Measurements from ENCODE around the gene ROBO1. TPM values are rescaled to one million over a fixed set of nuclear protein-coding genes. Genes with fewer than 3 reads are reported as not detected.
"Not testable (repeated sequence)": the region's sequence is repeated elsewhere in the genome, so short reads cannot be mapped to it uniquely, and the experiment has no call there.

The ROBO1 gene
- total RNA-seq, 1 donor from 2014 or later = 0.11 TPM

DNA sequence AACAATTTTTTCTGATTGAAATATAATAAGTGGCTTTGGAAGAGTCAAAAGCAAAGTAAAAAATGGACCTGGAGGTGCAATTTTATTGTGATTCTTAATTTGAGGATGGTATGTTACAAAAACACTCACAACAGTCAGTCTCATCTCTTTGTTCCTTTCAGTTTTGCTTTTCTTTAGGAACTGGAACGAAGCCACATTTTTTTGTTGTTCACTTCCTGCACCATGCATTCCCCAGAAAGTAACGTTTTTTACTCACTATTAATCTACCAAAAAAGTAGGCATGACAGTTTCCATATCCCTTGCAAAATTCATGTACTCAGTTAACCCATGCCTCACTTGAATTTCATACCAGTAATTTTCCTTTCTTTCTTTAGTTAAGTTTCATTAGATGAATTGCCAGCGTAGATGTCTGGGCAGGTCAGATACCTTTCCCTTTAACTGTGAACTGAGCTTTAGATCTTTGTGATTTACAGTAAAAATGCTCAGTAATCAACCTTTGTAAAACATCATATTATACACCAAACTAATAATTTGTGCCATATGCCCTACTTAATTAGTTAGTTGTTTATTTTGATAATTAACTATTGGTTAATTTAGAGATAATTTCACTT is 384.3 kb downstream of the ROBO1 start:
- intact Hi-C loops (cut with micrococcal nuclease) = no loop called here

DNA sequence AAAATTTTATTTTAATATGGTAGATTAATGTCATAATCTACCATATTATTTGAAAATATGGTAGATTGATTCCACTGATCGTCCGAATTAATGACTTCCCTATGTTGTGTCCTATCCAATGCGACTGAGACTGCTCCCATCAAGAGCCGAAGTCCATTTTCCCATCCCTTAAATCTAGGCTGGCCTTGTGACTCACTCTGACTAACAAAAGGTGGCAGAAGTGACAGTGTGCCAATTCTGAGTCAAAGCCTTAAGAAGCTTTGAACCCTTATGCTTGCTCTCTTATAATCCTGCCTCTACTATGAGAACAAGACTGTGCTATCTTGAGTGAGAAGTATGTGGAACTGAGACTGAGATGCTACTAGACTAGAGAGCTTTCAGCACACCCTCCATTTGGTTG is 387.2 kb downstream of the ROBO1 start:
- intact Hi-C loops (cut with micrococcal nuclease) = no loop called here

DNA sequence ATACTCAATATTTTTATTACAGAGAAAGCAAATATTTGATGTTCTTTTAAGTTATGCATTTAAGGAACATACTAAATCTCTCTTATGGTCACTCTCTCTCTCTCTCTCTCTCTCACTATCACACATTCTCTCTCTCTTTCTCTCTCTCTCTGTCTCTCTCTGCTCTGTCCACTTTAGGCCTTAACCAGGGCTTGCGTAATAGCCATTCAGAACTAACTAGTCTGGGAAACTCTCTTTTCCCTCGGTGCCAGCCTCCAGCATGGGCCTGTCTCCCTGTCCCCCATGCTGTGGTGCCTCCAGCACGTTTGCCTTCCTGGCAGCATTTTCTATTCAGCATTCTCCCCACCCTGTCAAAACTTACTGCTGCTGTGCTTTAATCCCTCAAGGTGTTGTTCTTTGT is 389.7 kb downstream of the ROBO1 start:
- intact Hi-C loops (cut with micrococcal nuclease) = no loop called here

DNA sequence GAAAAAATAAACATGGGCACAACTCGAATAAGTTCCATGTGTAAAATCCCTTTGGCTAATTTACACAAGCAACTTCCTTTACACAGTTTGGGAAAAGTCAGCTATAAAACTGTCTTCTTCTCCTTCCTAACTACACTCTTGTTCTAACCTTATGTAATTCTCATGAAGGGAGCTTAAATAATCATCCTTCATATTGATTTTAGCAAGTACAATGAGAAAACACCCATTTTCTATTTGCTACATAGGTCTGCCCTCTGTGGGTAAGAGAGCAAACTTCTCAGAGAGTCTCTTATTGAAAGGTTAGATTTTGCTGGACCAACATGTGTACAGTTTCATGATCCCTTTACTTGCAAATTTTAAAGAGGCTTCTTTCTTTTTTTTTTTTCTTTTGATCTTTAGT is 398.5 kb downstream of the ROBO1 start:
- intact Hi-C loops (cut with micrococcal nuclease) = no loop called here

DNA sequence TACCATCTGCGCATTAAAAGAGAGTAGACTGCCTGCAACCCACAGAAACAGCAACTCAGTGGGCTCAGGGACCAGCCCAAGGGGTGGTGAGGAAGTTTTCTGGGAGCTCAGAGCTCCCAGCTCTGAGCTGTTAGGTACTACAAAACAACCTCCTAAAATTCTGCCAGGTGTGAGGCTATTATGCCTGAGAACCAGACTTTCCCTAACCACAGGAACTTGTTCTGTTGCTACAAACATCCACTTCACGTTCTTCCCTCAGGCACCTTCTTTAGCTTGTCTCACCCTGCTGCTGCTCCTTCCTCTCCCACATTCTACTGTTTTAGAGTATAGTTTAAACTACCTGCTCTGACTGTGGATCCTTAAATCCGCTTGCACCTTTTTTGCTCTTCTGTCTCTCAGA is 399.4 kb downstream of the ROBO1 start:
- intact Hi-C loops (cut with micrococcal nuclease) = no loop called here

DNA sequence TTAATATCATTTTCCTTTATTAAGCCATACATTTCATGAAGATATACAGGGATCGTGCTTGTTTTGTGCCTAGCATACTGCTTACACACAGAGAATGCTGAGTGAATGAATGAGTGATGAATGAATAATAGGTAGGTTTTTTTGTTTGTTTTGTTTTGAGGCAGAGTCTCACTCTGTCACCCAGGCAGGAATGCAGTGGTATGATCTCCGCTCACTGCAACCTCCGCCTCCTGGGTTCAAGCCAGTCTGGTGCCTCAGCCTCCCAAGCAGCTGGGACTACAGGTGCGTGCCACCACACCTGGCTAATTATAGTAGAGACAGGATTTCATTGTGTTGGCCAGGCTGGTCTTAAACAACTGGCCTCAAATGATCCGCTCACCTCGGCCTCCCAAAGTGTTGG is 400.0 kb downstream of the ROBO1 start:
- intact Hi-C loops (cut with micrococcal nuclease) = no loop called here

DNA sequence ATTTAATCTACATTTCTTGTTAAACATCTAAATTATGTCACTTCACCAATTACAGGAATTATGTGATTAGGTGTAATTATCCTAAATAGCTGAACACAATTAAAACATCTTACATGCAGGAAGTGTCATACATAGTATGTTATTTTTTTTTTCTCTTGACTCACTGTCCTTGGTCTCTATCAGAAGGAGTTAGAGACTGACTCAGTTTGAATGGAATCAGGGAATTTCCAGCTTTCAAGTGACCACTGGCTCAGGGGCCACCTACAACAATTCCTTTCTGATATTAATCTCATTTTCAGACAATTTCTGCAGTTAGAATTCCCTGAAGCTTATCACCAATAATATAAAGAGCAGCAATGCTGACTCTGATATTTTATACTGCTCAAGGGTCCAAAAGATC is 400.7 kb downstream of the ROBO1 start:
- intact Hi-C loops (cut with micrococcal nuclease) = no loop called here

DNA sequence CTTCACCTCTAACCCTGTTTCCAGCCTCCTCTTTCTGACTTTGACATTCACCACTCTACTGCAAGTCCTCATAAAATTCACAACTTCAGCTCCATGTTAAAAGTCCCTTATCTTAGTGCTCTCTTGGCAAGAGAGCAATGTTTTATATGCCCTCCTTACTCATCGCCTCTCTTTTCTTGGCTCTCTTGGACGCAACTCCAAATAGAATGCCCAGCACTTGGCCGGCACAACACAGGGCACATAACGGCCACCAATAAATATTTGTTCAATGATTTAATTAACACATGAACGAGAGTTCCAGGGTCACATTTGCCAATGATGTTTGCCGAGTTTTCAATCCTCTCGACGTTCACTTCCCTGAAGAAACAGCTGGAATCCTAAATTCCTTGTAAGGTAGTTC is 401.4 kb downstream of the ROBO1 start:
- intact Hi-C loops (cut with micrococcal nuclease) = no loop called here

DNA sequence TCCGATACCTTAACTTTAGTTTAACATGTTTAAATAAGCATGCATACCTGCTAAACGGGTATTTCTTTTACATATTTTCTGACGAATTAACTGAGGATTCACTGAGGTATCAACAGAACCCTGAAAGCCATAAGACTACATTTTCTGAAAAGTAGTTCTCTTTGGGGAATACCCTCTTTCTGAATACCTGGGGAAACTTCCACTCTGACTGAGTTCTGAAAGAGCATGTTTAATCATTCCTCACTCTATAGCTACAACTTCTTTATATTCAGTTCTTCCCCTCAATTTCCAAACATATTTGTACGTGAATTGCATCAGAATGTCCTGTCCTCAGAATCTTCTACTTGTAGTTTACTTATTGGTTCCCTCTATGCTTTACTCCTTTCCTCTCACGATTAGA is 403.0 kb downstream of the ROBO1 start:
- intact Hi-C loops (cut with micrococcal nuclease) = loop anchor here (5.0 kb wide), 1 partner anchor 707 kb away; no protein-coding TSS in a partner anchor

DNA sequence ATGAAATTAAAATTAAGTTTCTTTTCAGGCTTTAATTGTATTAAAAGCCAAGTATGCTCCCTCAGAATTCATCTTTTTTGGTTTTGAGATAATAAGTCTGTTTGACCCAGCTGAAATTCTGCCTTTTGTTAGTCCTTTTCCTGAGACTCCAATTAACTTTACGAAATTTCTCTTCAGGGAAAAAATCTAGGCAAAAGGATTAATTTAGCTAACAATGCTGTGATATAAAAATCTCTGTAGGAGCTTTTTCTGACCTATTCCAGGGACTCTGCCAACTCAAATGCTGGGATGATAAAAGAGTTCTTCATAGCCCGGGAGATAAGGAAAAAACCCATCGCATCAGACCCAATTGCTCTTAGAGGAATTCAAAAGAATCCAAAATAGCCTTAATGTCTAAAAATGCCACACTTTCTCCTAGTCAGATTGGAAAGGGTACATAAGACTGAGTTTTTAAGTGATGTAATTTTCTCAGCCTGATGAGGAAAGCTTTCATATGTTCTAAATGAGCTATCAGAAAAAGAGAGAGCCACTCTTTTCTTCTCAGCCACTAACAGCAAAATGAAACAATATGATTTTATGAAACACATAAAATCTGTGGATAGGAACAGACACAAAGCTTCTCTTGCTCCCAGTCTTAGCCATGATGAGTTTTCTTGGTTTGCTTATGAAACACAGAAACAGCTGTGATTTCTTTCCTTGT is 405.1 kb downstream of the ROBO1 start:
- intact Hi-C loops (cut with micrococcal nuclease) = loop anchor here (5.0 kb wide), 1 partner anchor 705 kb away; no protein-coding TSS in a partner anchor

DNA sequence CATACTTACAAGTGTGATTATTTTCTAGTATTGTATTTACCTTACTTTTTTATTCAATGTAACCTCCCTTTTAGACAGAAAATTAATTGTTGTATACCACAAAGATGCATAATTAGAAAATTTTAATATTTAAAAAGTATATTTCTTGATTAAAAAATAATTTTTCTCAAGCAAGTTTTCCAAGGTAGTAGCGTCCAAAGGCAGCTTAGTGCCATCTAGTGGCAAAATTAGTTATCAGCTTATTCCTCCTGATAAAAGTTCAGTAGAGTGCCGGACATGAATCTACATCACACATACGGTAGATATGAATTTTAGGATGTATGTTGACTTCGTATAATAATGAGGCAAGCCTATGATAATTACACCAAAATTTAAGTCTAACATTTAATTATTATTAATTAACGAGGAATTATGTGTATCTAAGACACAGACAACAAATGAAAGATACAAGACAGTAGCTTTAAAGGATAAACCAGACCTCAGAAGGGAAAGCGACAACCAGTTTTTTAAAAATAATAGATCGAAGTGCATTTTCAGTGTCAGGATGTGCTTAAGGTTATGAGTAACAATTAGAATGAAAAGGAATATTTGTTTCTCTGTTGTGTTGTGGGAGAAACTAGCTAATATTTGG is 405.9 kb downstream of the ROBO1 start:
- intact Hi-C loops (cut with micrococcal nuclease) = loop anchor here (5.0 kb wide), 1 partner anchor 705 kb away; no protein-coding TSS in a partner anchor

DNA sequence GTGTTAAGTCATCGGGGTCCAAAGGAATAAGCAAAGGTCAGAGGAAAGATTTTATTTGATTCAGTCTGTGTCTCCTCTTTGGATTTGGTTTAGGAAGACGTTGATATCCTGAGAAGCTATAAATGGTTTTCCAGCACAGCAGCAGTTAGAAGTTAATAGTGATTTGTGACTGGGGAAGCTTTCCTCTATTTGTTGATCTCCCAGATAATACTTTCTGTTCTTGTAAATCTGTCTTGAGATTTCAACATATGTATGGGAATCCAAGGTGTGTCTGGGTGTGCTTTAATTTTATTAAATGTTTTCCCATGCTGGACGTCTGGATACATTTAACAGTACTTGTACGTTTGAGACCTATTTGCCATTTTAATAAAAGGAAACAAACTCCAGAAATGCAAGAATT is 409.5 kb downstream of the ROBO1 start:
- intact Hi-C loops (cut with micrococcal nuclease) = no loop called here

DNA sequence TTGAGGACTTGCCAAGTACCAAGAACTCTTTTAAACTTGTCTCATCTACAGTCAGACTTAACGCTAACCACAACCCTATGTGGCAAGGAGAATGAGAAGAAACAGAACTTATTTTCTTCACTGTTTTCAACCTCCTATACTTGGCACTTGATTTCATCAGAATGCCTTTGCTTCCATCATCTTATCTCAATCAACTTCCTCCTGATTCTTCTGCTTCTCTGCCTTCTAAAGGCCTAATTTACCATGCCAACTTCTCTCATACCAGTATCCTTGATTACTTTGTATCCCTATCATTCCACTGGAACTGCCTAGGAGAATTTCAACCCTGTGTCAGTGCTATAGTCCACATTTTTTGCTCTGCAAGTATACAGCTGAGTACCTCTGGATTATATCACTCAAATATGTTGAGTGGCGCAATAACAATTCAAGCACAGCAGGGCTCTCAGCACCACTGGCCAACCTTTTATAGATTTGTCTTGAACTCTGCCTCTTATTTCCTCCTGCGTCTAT is 413.6 kb downstream of the ROBO1 start:
- intact Hi-C loops (cut with micrococcal nuclease) = no loop called here

DNA sequence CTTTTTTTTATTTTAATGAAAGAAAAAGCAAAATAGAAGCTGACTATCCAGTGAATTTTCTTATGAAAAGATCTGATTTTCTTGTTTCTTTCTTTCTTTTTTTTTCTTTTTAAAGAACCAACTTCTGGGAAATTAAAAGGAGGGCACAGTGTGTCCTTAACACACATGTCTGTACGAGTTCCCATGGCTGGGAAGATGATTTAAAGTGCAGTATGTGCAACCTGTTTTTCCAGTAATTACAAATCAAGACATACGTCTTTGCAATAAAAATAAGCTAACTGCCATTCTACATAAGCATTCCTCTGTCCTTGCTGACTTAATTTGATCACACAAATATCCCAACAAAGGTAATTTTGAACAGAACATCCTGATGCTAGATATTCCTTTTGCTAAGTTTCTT is 416.1 kb downstream of the ROBO1 start:
- intact Hi-C loops (cut with micrococcal nuclease) = no loop called here

DNA sequence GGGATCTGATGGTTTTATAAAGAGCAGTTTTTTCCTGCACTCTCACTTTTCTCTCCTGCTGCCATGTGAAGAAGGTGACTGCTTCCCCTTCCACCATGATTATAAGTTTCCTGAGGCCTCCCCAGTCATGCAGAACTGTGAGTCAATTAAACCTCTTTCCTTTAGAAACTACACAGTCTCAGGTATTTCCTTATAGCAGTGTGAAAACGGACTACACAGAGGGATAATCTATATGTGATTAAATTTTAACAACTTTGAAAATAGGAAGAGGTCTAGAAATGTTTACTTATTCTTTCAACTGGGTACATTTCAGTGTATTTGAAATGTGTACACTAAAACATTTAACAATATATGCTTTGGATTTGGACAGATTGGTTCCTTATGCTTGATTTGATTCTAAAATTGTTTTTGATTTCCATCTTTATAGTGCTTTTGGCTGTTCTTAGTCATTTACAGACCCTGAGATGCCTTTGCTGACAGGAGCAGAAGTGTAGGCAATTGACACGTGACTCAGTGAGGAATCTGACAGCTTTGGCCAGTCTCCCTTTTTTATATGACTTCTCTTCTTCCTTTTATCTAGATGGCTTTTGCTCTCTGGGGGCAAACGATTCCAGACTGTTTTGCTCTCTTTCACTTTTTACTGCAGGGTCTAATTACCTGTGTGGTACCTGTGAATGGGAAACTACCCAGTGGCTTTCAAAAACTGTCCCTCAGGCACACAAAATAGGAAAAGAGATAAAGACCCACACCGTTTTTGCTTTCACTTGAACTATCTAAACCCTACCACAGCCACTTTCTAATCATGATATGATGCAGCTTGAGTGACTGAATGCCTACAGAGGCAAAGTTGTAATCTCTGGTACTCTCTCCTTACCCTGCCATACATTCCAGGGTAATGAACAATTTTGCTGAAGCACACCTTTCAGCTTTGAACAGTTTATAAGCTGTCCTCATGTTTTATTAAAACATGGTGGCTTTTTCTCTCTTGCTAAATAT is 422.6 kb downstream of the ROBO1 start:
- intact Hi-C loops (cut with micrococcal nuclease) = no loop called here

DNA sequence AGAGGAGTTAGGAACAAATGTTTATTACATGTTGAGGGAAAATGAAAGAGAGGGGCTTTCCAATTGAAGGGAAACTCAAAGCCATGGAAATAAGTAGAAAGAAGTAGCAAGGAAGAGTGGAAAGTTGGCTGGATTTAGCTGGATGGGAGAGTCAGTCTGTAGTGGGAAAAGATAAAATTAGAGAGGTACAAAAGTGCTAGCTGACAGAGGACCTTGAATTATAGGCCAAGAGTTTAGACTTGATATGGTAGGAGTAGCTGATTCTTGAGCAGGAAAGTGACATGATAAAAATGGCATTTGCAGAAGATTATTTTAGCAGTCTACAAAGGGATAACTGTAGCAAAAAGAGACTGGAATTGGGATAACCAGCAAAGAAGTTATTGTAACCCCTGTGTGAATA is 425.8 kb downstream of the ROBO1 start:
- intact Hi-C loops (cut with micrococcal nuclease) = no loop called here

DNA sequence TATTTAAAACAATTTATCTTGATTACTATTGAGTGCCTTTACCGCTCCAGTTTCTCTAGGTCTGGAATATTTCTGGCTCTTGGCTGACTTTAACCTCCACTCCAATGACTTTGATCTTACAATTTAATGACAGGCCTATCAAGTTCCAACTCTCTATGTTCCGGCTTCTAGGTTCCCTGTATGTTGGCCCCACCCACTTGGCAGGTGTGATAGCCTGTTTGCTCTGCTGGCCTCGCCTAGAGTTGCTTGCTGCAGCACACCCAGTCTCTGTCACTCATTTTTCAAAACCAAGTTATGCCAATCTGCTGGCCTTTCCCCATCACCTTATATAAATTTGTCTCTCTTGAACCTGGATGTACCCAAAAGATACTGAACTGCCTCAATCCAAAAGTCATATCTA is 428.0 kb downstream of the ROBO1 start:
- intact Hi-C loops (cut with micrococcal nuclease) = no loop called here

DNA sequence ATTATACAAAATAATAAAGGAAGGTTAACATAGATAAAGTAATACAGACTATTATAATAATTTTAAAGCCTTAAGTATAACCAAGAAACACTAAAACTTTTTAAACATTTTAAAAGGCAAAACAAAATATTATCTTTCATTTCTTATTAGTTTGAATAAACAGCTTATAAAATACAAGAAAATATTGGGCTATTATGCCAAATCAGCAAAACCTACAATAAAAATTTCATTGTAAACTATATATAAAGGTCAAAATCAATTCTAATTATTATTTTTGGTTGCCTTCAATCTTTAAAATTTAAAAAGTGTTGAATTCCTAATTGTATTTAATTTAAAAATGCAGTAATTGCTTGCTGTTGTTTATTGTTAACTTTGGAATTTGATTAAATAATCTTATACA is 430.0 kb downstream of the ROBO1 start:
- intact Hi-C loops (cut with micrococcal nuclease) = no loop called here

DNA sequence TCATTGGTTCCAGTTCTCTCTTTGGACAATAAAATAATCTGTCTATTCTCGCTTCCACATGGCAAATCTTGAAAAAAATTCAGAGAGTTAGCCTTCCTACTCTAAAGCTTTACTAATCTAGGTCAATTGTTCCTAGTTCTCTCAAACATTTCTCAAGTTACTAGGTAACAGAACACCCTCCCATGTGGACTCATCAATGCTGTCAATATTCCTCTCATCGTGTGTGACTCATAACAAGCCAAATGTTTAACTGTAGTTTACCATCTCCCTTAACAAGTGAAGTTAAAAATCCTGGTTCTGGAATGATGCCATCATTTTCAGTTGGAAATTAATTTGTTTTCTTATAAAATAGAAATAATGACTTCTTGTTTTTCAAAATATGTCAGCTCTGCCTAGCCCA is 438.6 kb downstream of the ROBO1 start:
- intact Hi-C loops (cut with micrococcal nuclease) = no loop called here

DNA sequence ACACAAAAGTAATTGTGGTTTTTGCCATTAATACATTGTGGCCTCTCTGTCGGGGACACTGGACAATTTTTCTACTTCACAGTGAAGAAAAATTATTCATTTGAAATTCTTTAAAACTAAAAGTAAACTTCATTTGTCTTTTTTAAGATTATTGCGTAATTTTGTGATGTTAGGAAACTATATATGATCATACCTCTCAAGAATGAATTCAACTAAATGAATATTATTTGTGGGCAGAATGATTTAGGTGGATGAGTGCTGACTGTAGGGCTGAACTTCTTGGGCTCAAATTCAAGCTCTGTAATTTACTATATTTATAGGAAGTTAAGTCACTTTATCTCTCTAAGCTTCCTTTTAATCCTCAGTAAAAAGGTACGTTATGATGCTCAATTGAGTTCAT is 441.2 kb downstream of the ROBO1 start:
- intact Hi-C loops (cut with micrococcal nuclease) = no loop called here

DNA sequence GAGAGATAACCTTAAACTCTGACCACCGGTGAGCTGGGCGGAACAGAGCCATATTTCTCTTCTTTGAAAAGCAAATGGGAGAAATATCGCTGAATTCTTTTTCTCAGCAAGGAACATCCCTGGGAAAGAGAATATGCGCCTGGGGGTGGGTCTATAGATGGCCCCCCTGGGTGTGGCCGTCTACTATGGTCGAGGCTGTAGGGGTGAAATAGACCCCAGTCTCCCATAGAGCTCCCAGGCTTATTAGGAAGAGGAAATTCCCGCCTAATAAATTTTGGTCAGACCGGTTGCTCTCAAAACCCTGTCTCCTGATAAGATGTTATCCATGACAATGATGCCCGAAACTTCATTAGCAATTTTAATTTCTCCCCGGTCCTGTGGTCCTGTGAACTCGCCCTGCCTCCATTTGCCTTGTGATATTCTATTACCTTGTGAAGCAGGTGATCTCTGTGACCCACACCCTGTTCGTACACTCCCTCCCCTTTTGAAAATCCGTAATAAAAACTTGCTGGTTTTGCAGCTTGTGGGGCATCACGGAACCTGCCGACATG is 441.9 kb downstream of the ROBO1 start:
- intact Hi-C loops (cut with micrococcal nuclease) = not testable (repeated sequence)

Measured in T-helper 2 cell treated with Interferon-gamma antibody and Interleukin-4, amounts not matched to agents 100 ng/mL and 5 ng/mL, for 36 hours (primary cell).